GM21367 (cell line): ENCODE measurements around the gene GPR151.

Experiments
- ATAC-seq: cut with Tn5 transposase; IDR thresholded peaks from one replicate; pipeline ENCODE4 v1.9.1; 2021; ENCODE audit not compliant: unreplicated experiment

The GPR151 gene

DNA sequence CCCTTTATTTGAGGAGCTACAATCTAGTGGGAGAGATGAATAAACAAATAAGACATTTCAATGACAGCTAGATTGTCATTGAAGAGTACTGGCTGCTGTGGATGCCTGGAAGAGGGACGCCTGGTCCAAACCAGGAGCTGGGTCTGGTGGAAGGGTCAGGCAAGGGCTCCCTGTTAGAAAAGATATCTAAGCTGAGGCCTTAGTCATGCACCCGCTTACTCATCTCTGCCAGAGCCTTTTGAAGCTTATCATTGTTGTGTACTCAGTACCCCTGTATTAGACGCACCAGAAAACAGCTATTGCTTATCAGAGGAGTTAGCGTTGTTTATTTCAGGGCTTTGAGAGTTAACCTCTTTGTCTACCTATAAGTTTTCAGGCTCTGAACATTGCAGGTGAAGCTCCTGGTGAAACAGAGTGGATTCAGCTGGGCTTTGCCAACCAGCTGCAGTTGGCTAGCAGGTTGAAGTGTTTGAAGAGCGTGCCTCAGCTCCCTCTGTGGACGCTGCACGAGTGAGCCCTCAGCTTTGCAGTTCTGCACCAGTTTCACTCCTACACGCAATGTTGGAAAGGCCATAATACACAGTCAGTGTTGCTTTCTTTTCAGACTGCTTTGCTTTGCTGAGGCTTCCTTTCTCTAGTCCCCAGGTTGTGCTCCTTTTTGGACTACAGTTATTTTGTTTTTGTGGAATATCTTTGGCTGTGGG lies 5.6 kb upstream of the GPR151 start:
- no peak for ATAC-seq

DNA sequence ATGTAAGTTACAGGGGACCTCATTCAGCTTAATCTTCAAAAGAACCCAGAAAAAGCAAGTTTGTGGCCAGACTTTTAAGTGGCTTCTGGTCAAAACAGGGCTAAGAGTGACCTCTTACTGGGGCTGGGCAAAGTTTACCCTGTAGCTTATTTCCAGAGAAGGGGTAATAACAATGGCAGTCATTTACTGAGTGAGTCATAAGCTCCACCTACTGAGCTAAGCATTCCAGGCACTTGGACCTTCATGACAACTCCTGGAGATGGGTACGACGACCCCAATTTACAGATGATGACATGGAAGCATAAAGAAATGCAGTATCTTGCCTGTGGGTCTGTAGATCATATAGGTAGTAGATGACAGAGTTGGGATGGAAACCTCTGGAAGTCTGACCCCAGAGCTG lies 4.7 kb upstream of the GPR151 start:
- no peak for ATAC-seq

DNA sequence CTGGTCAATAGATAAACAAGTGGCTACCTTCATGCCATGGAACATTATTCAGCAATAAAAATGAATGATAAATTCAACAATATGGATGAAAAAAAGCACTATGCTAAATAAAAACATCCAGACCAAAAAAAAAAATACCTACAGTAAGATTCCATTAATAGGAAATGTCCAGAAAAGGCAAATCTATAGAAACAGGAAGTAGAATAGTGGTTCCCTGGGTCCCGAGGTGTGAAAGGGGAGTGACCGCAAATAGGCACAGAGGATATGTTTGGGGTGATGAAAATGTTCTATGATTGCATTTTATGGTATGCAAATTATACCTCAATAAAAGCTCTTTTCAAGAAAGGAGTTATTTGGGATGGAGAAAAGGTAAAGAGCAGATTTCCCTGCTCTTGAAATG lies 3.6 kb upstream of the GPR151 start:
- ATAC-seq, result no peak

DNA sequence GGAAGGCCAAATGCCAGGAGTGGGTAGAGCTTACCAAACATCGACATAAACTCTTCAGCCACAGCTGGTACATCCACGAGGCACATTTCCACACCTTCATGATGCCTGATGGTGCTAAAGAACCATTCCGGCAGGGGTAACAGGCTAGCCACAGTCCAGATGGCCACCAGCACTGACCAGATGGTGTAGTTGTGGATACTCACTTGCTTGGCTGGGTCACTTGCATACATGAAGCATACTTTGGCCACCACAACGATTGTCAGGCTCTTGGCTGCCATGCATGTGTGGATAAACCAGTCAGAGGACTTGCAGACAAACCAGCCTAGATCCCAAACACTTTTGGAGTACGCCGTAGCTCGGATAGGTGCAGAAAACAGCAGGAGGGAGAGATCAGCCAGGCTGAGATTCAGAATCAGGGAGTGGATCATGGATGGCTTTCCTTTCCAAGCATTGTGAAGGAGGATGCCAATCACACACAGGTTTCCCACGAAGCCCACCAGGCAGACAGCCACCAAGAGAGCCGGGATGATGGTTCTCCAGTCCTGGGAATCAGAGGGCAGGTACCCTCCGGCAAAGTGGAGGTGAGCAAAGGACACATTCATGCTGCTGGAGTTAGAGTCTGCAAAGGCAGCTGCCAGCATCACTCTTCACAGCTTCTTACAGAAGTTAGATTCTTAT lies 378 bp downstream of the GPR151 start:
- no peak for ATAC-seq

DNA sequence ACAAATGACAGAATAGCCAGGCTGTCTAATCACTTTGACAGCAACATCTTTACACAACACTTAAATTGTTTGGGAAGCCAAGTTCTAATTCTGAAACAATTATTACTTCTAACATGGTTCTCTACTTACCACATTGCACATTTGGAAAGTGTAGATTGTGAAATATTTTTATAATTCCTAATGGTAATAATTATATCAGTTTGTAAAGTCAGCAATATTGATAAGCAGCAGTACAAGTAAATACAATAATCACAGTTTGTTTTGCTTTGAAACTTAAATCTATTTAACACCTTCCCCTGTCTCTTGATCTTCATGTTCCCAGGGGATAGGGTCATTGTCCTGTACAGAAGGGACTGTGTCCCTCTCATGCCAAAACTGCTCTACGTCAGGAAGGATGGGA lies 1.4 kb downstream of the GPR151 start:
- no peak for ATAC-seq

DNA sequence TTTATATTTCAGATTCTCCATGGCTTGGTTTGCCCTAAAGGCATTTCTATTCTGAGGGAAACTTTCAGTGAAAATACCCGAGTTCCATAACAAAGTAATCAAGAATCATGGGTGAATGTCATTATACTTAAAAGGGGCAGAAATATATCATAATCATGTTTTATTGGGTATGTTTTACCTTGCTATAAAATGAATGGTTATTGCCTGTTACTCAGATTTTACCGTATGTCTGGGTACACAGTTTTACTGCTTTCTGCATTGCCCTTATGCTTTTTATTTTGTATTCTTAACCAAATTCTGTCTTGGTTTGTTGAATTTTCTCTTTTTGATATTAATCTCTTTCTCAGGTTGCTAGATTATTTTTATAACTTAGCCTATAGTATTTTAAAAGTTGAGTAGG lies 2.5 kb downstream of the GPR151 start:
- no peak for ATAC-seq

DNA sequence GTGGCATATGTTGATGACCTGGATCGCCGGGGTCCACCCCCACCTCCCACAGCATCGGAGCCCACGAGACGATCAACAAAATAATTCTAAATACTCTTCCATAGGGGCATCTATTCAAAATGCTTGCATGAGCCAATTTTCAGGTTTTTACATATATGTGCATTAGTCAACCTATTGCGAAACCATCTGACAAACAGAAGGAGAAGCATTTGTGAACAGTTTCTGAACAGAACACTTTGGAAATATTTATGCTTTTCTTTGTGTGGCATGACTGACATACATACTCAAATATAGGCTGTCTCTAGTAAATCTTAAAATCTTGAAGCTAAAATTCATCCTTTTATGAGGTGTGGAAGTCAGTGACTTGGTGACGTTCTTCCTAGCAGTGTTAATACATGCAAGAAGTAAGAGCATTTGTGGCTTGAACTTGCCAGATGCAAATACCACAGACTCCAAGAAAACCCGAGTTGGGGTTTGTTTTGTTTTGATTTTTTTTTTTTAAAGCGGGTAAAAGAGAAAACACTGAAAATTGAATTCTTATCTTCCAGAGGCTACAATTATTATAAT lies 5.3 kb downstream of the GPR151 start:
- no peak for ATAC-seq

DNA sequence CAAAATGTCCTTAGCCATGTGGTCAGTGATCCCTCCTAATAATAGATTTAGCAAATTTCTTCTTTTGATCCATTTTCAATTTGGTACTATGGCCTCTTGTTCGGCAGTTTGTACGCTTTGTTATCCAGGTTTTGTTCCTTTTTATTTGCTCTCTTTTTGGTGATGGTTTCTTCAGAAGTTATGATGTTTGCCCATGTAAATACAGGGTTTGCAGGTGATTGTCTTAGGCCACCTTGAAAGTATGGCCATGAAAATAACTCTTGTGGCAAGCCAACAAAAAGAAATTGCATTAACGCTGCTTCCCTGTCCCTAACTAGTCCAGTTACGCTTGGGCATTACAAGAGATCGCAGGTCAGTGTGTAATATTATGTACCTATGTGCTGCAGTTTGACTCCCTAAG lies 8.6 kb downstream of the GPR151 start:
- ATAC-seq, result no peak

DNA sequence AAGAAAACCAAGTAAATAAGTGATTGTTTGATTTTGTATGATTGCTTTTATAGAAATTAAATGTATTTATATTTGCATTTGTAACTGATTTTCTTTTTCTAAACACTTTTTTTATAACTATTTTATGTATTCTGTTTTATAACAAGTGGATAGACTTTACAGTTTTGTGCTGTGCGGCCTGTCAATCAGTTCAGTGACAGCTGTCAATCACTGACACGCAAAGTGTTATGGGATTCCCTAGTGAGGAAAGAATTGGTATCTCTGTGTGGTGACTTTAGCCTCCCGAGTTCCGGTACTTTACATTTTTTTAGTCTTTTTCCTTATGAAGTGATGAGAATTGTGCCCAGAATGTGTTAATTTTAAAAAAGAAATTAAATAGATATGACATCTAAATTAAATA lies 16.3 kb downstream of the GPR151 start:
- no peak for ATAC-seq

DNA sequence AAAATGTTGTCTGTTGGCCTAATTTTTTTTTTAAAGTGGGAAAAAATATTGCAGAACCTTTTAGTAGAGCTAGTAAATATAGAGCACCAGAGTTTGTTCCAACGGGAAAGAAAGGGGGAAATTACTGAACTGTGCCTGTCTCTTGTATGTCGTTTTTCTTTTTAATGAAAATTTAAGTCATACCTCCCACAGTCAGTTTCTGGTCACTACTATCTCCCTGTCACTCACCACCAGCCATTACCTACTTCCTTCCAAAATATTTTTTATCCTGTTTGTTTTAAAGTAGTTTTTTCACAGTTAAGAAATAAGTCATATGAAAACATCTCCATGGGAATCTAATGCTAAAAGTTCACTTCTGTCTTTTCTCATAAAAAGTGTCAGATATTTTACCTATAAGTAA lies 21.3 kb downstream of the GPR151 start:
- ATAC-seq, result no peak

DNA sequence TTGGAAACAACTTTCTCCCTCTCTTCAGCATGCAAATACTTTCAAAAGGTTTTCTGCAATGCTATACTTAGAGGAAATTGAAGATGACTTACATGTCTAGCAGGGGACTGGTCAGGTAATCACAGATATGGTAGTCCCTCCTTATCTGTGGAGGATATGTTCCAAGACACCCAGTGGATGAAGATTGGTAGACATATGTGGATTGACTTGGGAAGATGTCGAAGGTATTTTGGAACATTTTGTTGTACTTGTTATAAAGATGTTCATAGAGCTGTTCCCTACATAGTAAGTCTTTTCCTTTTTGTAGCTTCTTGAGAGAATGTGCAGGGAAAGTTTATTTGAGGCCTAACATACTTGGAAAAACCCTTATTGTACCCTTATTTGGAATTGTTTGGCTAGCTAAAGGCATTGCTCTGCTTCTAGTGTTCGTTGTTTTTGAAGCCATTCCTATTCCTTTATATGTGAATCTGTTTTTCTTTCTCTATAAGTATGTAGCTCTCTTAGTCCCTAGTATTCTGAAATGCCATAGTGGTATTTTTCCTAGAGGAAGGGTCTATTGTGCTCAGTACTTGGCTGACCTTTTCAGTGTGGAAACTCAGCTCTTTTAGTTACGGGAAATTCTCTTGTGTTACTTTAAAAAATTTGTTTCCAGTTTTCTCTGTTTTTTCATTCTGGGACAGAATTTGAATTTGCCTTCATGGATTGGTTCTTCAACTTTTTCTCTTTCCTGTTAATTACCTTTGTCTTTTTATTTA lies 25.7 kb downstream of the GPR151 start:
- ATAC-seq, result no peak

DNA sequence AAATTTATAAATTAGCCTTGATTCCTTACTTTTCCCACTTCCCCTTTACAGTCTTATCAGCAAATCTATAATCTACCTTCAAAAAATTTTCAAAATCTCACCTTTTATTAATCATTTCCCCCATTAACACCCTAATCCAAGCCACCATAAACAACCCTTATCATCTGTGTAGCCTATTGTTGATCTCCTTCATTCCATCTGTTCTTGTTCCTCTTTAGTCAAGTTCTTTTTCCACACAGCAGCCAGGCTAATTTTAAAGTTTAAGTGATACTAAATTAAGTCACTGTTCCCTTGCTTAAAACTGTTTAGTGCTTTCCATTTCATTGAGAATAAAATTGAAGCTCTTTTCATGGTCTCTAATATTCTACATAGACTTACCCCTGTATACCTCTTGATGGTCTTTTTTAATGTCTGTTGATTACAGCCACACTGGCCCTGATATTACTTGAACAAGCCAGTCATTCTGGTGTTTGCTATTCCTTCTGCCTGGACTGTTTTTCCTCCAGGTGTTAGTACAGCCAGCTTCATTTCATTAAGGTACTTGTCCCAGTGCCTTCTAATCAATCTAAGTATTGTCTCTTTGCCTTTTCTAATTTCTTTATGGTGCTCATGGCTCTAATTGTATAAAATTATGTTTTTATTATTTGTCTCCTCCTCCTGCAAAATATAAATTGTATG lies 31.1 kb downstream of the GPR151 start:
- no peak for ATAC-seq

DNA sequence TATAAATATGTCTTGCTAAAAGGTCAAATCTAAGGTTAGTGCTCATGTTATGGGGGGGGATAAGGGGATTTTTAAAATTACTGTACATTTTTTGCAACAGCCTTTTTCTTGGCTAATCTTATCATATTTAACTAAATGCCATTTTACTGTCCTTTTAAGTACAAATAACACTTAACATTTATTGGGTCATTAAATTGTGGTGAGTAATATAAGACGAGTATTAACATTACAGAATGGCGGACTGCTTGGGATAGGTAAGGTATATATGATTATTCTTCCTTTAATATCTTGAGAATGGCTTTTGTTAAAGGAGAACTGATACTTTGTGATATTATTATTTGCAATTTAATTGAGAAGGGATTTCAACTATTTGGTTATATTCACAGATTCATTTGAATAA lies 33.2 kb downstream of the GPR151 start:
- no peak for ATAC-seq

DNA sequence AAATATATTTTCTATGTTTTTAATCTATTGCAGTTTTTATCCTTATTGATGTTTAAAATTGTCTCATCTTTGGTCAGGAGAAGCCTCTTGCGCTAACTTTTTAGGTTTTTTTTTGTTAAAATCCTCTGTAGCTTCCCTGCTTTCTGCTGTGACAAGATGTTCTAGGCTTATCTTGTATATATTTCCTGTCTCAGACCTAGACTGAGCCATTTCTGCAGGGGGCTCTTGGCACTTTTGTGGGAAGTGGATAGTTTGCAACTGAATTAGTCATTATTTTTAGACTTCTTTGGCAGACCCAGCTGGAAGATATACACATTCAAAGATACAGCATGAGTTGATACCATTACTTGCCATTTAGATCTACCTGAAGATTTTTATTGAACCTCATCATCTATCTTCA lies 40.1 kb downstream of the GPR151 start:
- no peak for ATAC-seq

DNA sequence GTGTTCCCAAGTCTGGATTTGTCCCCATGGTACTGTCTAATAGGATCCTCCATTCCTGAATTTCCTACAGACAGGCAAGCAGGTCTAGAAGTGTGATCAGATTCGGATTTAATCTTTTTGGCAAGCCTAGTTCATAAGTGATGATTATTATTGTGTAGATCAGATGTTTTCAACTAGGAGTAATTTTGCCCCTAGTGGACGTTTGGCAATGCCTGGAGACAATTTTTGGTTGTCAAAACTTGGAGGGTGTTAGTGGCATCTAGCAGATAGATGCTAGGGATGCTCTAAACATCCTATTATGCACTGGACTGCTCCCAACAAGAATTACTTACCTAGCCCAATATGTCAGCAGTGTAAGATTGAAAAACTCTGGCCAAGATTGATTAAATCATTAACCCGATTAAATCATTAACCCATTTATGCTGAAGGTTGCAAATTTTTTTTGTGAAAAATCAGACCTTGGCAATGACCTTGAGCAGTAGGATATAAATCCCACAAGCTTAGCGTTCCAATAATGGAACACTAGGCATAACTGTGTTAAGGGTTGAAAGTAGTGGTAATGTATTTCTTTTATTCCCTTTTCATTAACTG lies 40.7 kb downstream of the GPR151 start:
- no peak for ATAC-seq

DNA sequence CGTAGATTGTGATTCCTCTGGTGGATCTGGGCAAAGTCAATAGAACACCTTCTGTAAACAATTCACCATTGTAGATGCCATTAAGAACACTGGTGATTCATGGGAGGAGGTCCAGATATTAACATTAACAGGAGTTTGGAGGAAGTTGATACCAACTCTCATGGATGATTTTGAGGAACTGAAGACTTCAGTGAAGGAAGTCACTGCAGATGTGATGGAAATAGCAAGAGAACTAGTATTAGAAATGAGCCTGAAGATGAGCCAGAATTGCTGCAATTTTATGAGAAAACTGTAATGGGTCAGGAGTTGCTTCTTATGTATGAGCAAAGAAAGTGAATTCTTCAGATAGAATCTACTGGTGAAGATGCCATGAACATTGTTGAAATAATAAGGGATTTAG lies 41.9 kb downstream of the GPR151 start:
- no peak for ATAC-seq

DNA sequence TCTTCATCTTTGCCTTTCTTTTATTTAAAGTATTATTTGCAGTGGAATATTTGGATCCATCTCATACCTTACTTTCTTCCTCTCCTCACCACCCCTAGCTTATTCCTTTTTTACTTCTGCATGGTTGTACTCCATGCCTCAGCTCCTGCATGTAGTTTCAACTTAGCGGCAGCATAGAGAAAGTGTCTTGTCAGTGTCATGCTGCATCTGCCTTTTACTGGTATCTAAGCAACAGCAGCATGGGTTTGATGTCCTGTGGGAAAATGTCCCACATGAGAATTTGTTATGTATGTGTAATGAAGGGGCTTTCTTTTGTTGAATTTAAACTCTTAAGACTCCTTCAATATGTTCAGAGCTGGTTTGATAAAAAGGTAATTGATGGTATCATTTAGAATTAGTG lies 48.2 kb downstream of the GPR151 start:
- ATAC-seq, result no peak

DNA sequence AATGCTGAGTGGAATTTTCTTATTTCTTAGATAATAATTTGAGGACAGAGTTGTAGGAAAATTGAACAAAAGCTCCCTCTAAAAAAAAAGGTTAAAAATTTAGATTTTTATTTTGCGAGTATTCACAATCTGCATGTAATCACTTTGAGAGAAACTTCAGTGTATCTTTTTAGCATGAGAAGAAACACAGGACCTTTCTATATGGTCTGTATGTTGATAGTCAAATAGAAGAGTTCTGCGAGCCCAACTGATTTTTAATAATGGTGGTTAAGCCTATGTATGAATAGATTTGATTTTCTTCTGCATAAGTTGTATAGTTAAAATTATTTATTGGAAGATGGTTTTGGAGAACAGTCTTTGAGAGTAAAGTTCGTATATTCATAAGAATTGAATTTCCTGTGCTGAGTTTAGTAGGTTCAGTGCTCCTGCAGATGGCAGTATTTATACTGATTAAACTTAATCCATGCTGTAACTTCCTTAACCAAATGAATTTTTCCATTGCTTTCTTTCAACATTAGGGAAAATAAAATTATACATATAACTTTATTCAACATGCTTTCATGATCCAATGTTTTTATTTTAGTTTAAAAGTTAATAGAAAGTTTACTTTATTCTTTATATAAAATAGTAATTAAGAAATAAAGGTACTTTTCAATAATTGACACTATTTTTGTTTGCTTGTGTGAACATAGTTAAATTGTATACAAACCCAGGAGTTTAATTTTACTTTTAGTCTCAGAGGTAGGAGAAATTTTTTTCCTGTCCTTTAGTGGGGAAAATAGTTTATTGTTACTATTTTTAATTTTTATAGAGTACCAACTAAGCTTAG lies 49.3 kb downstream of the GPR151 start:
- no peak for ATAC-seq

DNA sequence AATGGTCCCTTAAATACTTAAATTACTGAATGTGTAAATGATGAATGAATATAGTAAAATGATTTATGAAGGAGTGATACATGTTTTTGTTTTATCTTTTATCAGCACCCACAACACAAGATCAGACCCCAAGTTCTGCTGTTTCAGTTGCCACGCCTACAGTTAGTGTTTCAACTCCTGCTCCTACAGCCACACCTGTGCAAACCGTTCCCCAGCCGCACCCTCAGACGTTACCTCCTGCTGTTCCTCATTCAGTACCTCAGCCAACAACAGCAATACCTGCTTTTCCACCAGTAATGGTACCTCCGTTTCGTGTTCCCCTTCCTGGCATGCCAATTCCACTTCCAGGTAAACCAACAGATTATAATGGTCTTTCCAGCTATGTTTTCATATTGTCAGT lies 52.5 kb downstream of the GPR151 start:
- no peak for ATAC-seq
